HG02981 (cell line): ENCODE data around the gene PSMA2.
"Not testable (repeated sequence)": the region's sequence is repeated elsewhere in the genome, so short reads cannot be mapped to it uniquely, and the experiment has no call there.

Experiments used
- ATAC-seq: cut with Tn5 transposase; IDR thresholded peaks from one replicate; pipeline ENCODE4 v1.9.1; 2021; ENCODE audit warnings: mild to moderate bottlenecking, moderate library complexity; ENCODE audit not compliant: unreplicated experiment

PSMA2 gene

DNA sequence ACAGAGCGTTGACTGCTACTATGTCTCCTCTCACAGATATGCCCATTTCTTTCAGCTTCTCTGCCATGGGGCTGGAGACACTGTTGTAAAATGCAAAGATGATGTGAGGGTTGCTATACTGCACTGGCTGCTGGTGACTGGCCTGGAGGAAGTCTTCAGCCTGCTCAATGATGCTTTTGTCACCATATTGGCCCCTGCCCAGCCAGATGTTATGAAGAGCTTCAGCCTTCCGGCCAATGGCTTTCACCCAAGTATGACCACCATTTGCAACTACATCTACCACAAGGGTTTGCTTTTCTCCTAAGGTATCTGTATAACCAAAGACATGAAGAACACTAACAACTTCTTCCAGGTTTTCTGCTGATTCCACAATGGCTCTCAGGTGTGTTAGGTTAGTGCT lies 21.7 kb downstream of the PSMA2 start:
- ATAC-seq = no peak

DNA sequence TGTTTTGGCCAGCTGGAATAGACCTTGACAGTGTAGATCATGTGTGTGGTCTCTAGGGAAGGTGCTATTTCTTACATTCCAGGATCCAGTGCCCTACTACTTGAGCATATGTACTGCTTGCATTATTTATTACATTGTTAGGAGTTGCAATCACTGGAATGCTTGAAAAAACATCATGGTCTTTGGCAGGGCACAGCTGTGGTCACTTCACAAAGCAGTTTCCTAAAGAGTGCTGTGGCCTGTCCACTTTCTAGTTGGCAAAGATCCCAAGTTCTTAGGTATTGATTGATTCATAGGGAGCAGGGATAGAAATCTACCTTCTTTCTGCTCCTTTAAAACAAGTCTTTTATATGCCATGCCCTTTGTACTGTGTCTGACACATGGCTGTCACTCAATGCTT lies 24.7 kb downstream of the PSMA2 start:
- ATAC-seq = no peak

DNA sequence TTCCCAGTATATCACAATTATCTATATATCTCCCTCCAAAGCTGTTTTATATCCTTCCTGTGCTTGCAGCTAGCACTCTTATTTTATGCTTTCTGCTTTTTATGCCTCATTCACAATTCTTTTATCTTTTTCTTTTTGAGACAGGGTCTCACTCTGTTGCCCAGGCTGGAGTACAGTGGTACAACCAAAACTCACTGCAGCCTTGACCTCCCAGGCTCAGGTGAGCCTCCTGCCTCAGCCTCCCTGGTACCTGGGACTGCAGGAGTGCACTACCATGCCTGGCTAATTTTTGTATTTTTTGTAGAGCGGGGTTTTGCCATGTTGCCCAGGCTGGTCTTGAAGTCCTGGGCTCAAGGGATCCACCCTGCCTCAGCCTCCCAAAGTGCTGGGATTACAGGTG lies 25.8 kb downstream of the PSMA2 start:
- ATAC-seq = no peak

DNA sequence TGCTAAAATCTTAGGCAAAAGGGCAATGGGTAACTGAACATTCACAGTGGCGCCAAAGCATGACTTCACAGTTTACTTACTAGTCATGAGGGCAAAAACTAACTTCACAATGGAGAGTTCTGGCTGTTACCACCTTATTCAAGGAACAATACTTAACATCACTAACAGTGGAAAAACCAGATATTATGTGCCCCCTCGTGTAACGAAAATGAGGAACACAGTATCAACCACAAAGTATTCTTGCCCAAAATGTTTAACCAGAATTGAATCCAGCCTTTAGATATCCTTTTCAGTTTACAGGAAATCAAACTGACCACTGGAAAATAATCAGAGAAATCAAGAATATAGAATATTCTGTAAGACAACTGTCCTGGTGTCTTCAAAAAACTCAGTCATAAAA lies 29.6 kb downstream of the PSMA2 start:
- no peak for ATAC-seq

DNA sequence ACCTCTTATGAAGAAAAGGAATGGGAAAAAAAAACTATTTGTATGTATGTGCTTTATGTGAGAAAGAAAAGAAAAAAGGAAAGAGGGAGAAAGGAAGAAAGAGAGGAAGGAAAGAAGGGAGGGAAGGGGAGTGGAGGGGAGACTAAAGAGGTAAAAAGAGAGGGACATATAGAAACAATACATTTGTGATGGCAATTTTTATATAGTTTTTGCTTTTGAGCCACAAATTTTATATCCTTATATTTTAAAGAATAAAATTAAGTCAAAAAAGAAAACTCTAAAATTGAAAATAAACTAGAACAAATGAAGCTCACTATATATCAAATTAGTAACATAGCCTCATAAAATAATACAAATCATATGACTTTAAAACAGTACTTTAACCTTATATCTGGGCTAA lies 31.1 kb downstream of the PSMA2 start:
- ATAC-seq = no peak

DNA sequence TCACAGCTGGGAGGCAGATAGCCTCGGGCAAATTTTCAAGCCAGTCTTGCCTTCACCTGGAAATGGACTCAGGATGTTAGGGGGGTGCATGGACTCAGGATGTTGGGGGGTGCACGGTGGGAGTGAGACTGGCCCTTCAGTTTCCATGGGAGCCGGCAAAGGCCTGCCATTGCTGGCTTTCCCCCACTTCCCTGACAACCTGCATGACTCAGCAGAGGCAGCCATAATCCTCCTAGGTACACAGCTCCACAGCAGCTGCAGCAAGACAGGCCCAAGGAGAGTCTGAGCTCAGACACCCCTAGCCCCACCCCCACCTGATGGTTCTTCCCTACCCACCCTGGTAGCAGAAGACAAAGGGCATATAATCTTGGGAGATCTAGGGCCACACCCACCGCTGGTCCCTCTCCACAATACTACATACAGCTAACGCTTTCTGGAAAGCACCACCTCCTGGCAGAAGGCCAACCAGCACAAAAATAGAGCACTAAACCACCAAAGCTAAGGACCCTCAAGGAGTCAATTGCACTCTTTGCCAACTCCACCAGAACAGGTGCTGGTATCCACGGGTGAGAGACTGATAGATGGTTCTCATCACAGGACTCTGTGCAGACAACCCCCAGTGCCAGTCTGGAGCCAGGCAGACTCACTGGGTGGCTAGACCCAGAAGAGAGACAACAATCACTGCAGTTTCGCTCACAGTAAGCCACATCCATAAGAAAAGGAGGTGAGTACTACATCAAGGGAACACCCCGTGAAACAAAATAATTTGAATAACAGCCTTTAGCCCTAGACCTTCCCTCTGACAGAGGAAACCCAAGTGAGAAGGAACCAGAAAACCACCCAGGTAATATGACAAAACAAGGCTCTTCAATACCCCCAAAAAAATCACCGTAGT lies 38.4 kb downstream of the PSMA2 start:
- ATAC-seq = no peak

DNA sequence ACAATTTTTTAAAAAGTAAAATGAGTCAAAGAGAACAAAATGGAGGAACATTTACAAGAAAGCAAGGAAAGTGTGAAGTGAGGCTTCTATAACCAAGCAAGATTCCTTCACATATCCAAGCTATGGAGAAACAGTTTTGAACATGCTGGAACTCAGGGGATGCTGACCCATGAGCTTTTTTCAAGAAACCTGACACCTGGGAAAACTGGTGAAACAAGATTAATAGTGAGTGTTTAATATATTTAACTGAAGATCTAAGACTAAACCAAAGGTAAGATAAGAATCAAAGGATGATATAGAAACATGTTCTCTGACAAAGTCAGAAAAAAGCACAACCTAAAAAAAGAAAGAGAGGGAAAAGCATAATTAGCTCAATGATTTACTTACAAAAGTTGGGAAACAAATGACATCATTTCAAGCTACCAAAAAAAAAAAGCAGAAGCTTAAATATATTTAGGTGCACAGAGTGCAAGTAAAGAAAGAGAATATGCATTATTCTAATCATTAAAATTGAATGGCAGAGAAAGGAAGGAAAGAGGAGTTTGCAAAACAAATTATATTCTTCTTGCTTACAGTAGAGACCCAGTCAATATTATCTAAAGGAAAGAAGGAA lies 45.0 kb downstream of the PSMA2 start:
- ATAC-seq = no peak

DNA sequence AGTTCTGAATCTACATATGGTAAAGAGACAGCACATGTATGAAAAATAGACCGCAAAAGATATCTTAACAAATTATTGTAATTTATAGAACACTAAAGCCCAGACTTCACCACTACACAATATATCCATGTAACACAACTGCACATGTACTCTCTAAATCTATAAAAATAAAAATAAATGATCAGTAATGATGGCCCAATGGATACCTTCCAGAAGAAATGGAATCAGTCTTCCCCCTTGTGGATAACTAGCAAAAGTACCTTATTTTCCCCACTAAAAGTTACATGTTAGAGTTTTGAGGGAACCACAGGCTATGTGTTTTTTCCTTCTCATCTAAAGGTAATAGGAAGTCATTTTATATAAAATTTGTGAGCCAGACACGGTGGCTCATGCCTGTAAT lies 45.8 kb downstream of the PSMA2 start:
- ATAC-seq = no peak

DNA sequence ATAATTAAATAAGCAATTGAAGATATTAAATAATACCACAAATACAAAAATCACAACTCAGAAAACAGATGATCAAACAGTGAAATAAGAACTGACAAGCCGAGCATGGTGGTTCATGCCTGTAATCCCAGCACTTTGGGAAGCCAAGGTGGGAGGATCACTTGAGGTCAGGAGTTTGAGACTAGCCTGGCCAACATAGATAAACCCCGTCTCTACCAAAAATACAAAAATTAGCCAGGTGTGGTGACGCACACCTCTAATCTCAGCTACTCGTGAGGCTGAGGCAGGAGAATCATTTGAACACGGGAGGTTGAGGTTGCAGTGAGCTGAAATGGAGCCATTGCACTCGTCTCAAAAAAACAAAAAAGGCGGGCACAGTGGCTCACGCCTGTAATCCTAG lies 46.8 kb downstream of the PSMA2 start:
- not testable (repeated sequence) for ATAC-seq

DNA sequence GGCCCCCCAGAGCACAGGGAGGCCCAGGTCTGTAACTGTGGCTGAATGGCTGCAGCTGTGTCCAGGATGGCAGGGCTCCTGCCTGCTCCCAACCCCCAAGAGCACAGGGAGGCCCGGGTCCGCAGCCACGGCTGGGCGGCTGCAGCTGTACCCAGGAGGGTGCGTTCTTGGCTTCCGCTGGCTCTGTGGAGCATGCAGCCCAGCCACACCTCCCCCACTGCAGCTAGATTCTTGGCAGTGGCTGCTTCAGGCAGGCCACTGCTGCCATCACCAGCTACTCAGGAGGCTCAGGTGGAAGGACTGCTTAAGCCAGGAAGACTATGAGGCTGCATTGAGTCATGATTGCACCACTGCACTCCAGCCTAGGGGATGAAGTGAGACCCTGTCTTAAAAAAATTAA lies 48.0 kb downstream of the PSMA2 start:
- ATAC-seq = no peak

DNA sequence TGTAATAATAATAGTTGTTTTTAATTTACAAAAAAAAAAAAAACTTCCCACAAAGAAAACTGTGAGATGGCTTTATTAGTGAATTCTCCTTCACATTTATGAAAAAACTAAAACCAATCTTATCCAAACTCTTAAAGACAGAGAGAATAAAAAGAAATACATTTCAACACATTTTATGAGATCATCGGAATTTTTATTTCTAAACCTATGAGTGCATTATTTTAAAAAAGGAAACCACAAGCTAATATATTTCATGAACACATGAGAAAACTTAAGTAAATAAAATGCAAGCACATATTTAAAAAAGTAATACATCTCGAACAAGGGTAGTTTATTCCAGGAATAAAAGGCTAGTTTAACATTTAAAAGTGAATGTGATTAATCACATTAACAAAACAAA lies 51.6 kb downstream of the PSMA2 start:
- no peak for ATAC-seq

DNA sequence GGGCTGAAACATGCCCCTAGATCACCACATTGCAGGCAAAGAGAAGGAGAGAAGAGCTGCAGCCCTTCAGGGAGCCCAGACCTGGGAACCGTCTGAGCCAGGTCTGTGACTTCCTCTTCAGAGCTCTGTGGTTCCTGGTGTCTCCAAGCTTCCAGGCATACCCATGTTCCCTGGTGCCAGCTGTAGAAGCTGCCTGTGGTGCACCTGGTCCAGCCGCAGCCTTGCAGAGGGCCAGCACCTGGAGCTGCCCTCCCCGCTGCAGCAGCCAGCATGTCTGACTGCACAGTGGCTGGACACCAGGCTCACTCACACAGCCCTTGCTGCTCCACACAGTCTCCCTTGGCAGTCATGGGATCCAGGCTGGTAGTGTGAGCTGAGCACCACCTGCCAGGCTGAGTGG lies 53.7 kb downstream of the PSMA2 start:
- ATAC-seq = no peak

DNA sequence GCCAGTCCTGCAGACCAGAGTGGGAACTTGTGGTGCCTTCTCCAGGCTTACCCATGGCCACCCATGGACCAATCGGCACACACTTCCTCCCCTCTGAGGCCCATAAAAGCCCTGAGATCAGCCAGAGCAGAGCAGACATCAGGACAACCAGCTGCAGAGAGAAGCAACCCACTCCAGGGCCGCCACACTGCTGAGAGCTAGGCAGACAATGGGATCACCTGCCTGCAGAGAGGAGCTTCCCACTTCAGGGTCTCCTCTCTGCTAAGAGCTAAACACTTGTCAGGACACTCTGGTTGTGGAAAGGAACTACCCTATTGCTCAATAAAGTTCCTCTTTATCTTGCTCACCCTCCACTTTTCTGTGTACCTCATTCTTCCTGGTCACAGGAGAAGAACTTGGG lies 54.1 kb downstream of the PSMA2 start:
- no peak for ATAC-seq

DNA sequence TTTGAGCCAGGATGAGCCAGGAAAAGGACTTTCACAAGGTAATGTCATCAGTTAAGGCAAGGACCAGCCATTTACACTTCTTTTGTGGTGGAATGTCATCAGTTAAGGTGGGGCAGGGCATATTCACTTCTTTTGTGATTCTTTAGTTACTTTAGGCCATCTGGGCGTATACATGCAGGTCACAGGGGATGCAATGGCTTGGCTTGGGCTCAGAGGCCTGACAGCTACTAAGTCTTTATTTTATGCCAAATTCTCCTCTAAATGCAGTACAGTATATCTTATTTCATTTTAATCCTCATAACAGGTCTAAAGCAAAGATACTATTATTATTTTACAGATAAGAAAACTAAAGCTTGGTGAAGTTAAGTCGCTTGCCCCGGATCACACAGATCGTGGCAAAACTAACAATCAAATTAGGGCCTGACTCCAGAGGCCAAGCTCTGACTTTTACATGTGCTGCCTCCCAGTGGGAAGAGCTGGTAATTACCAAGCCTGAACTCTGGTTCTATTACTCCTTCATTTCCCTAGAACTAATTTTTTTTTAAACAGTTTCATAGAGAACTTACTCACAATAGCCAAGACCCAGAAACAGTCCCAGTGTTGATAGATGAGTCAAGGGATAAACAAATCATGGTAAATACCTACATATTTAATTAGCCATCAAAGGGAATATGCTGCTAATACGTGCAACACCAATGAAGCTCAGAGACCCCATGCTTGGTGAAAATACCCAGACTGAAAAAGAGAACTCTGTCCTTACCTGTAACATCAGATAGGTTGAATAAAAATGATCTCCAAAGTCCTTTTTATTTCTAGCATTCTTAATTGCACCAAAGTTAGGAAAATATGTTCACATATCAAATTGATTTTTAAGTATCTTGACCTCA lies 55.5 kb downstream of the PSMA2 start:
- no peak for ATAC-seq

DNA sequence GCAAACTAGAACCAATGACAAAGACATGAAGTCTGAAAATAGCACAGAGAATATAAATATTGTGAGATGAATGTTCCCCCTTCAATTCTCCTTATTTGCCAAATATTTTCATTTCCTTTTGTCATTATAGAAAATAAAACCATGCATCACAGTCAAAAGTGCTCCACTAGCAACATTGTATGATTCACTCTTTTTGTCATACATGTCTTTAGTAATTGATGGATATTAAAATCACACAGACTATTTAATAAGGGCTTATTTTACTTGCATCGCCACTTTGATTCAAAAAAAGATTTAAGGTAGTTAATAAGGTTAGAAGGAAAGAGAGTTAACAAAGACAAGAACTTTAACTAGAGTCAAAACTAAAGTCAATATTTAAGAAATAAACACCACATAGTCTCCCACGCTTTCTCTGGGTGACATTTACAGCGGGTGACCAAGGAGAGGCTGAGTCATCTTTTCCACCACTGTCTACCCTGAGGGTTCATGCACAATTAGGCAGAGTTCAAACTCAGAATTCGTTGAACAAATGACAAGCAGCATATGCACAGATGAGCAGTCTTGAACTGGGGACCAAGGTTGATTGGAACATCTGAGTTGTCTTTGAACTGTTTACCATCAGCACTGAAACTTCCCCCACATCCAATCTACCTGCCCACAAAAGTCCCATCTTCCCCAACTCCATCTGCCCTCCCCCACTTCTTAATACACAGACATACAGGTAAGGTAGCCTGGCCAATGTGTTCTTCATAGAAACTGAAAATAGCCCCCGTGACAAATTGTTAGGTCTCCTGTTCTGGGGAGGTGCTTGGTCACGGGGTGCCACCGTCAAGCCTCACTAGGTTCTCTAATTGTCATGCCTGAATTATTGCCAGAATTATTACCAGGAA lies 62.6 kb downstream of the PSMA2 start:
- ATAC-seq = peak; percentile 97

DNA sequence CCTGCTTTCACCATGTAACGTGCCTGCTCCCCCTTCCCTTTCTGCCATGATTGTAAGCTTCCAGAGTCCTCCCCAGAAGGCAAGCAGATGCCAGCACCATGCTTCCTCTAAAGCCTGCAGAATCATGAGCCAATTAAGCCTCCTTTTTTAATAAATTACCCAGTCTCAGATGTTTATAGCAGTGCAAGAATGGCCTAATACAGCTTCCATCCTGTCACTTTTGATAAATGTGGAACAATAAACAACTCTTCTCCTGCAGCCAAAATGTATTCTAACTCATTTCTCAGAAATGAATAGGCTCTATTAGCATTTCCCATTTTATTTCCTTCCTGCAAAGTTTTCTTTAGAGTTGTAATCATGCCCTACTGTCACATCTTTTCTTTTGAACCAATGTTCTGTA lies 63.5 kb downstream of the PSMA2 start:
- ATAC-seq = no peak
